Thymus (tissue), 11 donors: Measurements from ENCODE around the gene ACVR2B. TPM values are rescaled to one million over a fixed set of nuclear protein-coding genes. Genes with fewer than 3 reads are reported as not detected.

ENCODE experiments used
- DNase-seq, 9 donors: peaks; one replicate each; pipeline ENCODE4 v3.0.0-alpha.2; 2013; ENCODE audit warnings: low spot score in 9 of 9, low read depth in 6 of 9, missing footprints in 1 of 9
- H3K27ac ChIP-seq, 2 donors: one replicate each; pipeline ENCODE4 v1.5.1; 2013; ENCODE audit warnings: control low read depth in 1 of 2, low read depth in 1 of 2, low read length in 1 of 2, mild to moderate bottlenecking in 1 of 2, moderate library complexity in 1 of 2
- H3K27me3 ChIP-seq, 2 donors: one replicate each; pipeline ENCODE4 v1.5.1; 2013; ENCODE audit warnings: low read length in 1 of 2; ENCODE audit not compliant: control insufficient read depth in 2 of 2, insufficient read depth in 1 of 2
- H3K36me3 ChIP-seq, 2 donors: one replicate each; pipeline ENCODE4 v1.5.1; 2013; ENCODE audit warnings: low read length in 1 of 2, mild to moderate bottlenecking in 1 of 2, moderate library complexity in 1 of 2; ENCODE audit not compliant: control insufficient read depth in 2 of 2, insufficient read depth in 2 of 2
- H3K4me1 ChIP-seq, 2 donors: one replicate each; pipeline ENCODE4 v1.5.1; 2013; ENCODE audit warnings: low read length in 2 of 2; ENCODE audit not compliant: control insufficient read depth in 2 of 2, insufficient read depth in 2 of 2
- H3K4me3 ChIP-seq, 2 donors: one replicate each; pipeline ENCODE4 v1.5.1; 2013; ENCODE audit warnings: low read length in 2 of 2, control low read depth in 1 of 2, mild to moderate bottlenecking in 1 of 2
- H3K9me3 ChIP-seq, 2 donors: one replicate each; pipeline ENCODE4 v1.5.1; 2013; ENCODE audit warnings: low read length in 1 of 2, mild to moderate bottlenecking in 1 of 2; ENCODE audit not compliant: control insufficient read depth in 2 of 2, insufficient read depth in 1 of 2
- WGBS: extraction: QIAGEN DNeasy Blood & Tissue Kit; methylation state at CpG from one replicate; pipeline ENCODE4 v1.1.7; 2013; 5-methylcytosine and 5-hydroxymethylcytosine counted together
- polyA plus RNA-seq: library from polyadenylated mRNA; stranded (reverse); fragments of 200-250 nt; gene quantifications from one replicate; pipeline ENCODE4 v1.2.3, GENCODE V29; 2013
- total RNA-seq: library from RNA; stranded (reverse); fragments of 120-200 nt; gene quantifications from one replicate; pipeline ENCODE4 v1.2.4, GENCODE V29; 2013
- donor health status: healthy.

ACVR2B gene
- total and polyA plus RNA-seq, 2 donors, result 2.4 to 6.3 TPM

DNA sequence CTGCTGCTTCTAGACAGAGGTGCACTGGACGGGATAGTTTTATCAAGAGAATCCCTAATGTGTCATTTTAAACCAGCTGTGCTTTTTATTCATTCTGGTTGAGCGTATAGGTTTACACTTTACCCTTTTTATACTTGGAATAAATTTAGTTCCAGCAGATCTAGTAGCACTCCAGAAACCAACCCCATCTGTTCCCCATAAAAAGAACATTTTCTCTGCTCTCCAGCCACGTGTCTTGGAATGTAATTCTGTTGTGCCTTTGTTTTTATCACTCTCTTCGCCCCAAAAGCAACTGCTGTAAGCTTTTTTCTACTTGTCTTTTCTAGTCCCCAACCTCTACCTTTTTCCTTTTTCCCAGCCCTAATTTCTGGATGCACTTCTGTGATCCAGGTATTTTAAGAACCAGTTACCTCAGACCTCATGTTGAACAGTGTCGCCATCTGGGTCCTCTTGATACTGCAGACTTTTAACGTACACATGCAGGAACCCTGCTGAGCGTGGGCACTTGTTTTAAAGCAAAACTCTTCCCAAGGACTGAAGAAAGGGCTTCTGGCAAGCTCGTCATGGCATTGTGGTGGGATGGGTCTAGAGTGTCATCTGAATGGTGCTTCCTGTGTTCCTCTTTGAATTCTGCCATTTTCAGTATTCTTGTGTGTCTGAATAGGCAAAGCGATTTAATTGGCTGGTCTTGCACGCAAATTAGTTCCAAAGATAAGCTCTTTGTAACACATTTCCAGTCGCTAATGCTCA is 36.8 kb downstream of the ACVR2B start:
- no peak for DNase-seq
- Histone ChIP-seq H3K27me3 (no peaks in the 10 kb centered on the region), H3K27ac (no peak overlapping the region), H3K4me1 (no peaks in the 10 kb centered on the region), H3K36me3 (peaks cover 13 to 21% of the 10 kb centered on the region in 2 donors), H3K9me3 (no peaks in the 10 kb centered on the region), H3K4me3 (no peak overlapping the region)
- WGBS, result 98% methylated on average over 11 of the region's 11 CpGs

DNA sequence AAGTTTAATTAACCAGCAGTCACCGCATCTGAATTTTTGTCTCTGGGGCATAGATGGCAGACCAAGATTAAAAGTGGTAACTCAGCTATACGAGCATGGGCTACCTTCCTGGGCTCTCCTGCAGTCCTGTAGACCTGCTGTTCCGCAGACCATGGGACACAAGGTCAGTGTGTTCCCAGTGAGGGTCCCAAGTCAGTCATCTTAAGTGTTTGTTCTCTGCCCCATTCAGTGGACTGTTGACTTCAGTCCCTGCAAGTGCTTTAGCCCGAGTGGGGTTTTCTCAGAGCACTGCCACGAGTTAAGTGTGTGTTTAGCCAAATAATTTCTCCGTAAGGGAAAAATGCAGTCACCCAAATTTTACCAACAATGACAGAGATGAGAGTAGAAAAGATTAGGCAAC is 37.5 kb downstream of the ACVR2B start:
- no peaks in the 10 kb centered on the region for H3K9me3 ChIP-seq
- H3K4me3 ChIP-seq, result no peak overlapping the region
- H3K4me1 ChIP-seq, result no peaks in the 10 kb centered on the region
- H3K27me3 ChIP-seq, result no peaks in the 10 kb centered on the region
- peaks cover 8 to 17% of the 10 kb centered on the region in 2 donors for H3K36me3 ChIP-seq
- no peak overlapping the region for H3K27ac ChIP-seq
- DNase-seq, result no peak
- 97% methylated on average over 6 of the region's 6 CpGs for WGBS

DNA sequence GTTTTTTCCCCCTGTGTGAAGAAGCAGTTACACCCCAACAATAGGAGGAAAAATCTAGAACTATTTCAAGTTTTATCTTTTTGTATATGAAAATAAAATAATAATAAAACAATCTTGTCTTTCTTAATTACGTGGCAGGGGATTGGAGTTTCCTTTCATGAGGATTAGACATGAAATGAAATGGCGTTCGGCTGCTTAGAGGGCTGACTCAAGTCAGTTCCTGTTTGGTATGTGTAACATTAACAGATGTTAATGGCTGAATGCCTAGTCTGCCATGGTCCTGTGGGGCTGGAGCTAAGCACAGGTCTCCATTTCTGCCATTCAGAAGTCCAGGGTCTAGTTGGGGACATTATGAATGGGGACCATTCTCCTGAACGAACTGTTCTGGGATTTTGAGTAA is 39.3 kb downstream of the ACVR2B start:
- H3K36me3 ChIP-seq, result peaks cover 0 to 6% of the 10 kb centered on the region in 2 donors
- no peak overlapping the region for H3K4me3 ChIP-seq
- H3K27ac ChIP-seq, result no peak overlapping the region
- H3K4me1 ChIP-seq, result peaks cover 2 to 3% of the 10 kb centered on the region in 2 donors
- no peaks in the 10 kb centered on the region for H3K27me3 ChIP-seq
- H3K9me3 ChIP-seq, result no peaks in the 10 kb centered on the region
- no peak for DNase-seq
- WGBS, result 95% methylated on average over 4 of the region's 4 CpGs

DNA sequence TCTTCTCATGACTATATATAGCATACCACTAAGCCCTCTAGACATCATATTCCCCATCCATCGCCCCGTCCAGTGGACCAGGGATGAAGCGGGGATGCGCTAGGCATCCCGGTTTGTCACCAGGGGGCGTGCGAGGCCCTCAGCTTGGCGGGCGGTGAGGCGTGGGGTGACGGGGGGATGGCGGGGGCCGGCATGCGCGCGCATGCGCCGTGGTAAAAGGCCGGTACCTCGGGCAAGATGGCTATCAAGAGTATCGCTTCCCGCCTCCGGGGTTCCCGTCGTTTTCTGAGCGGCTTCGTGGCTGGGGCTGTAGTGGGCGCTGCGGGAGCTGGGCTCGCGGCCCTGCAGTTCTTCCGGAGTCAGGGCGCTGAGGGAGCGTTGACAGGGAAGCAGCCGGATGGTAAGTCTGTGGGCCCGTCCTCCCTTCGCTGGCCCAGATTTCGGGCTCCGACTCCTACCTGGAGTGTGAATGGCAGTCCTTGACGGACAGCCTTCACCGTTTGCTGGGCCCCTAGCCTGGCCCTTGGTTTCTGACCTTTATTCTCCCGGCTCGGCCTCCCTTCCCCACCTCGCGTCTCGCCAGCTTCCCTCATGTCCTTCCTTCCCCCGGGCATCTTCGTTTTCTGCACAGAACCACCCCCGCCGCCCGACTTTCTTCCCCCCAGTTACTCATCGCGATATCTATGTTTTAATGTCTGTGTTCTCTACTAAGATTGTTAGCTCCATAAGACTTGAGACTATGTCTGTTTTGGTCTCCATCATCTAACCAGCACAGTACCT is 42.6 kb downstream of the ACVR2B start, which contains the start of gene EXOG:
EXOG (plus strand) TSS at position 210 of the 780 bp plus-strand sequence; CDS start at position 238, 28 bp downstream.
- under 1% methylated on average over 53 of the region's 53 CpGs for WGBS
- Histone ChIP-seq H3K4me1 (peaks cover 2 to 5% of the 10 kb centered on the region in 2 donors), H3K4me3 (peak within 1 kb of the TSS; percentile 66 to 77), H3K27ac (peak within 1 kb of the TSS; percentile 27 to 72), H3K36me3 (peaks cover 8 to 13% of the 10 kb centered on the region in 2 donors), H3K27me3 (no peaks in the 10 kb centered on the region), H3K9me3 (no peaks in the 10 kb centered on the region)
- DNase-seq, result peak; percentile 73 to 93 (median 84)

DNA sequence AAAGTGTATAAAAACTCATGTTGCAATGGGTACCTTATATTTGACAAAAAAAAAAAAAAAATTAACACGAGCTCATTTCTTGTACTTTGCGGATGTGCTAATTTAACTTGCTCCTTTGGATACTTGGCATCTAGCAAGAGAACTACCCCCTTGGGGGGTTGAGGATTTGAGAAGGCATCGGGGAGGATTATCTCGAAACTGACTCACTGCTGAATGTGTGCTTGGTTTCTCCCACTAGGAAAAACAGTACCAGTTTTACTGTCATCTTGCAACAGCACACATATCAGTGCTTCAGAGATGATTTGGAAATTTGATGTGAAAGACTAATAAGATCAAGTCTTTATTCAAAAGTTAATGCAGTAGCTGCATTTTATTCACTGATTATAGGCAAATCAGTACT is 43.3 kb downstream of the ACVR2B start:
- H3K9me3 ChIP-seq, result no peaks in the 10 kb centered on the region
- H3K27me3 ChIP-seq, result no peaks in the 10 kb centered on the region
- DNase-seq, result no peak
- WGBS, result 85% methylated on average over 4 of the region's 4 CpGs
- H3K4me1 ChIP-seq, result peaks cover 2 to 5% of the 10 kb centered on the region in 2 donors
- peaks cover 10 to 13% of the 10 kb centered on the region in 2 donors for H3K36me3 ChIP-seq
- peak overlapping the region; percentile 66 to 77 for H3K4me3 ChIP-seq
- H3K27ac ChIP-seq, result no peak overlapping the region

DNA sequence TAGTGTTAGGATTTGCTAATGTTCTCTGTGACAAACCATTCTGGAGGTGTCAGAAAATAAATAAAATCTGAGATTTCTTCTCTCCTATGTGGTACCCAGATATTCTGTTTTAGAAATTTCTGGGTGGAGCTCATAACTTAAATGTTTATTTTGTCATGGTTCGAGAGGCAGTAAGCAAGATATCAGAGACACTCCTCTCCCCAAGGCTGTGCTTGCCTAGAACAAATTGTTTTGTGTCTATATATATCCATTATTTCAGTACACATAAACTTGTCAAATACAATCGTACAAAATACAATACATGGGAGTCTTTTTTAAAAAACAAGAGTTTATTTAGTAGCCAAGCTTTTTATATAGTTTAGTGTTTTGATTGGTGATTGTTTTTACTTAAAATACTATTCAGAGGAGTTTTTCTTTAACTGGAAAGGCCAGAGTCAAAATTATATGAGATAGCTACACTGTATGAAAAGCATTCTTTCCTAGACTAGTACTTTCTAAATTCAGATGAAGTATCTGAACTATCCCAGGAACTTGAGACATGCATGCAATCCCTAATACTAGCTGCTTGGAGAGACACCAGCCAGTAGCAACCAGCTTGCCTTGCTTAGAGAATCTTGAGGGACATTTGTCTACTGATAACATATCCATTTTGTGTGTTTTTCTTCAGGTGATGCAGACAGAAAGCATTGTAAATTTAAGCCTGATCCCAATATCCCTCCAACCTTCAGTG is 47.2 kb downstream of the ACVR2B start:
- peaks cover 2 to 5% of the 10 kb centered on the region in 2 donors for H3K4me1 ChIP-seq
- H3K36me3 ChIP-seq, result peaks cover 16 to 17% of the 10 kb centered on the region in 2 donors
- no peak for DNase-seq
- H3K27me3 ChIP-seq, result no peaks in the 10 kb centered on the region
- 96% methylated on average over 2 of the region's 2 CpGs for WGBS
- H3K27ac ChIP-seq, result no peak overlapping the region
- H3K9me3 ChIP-seq, result no peaks in the 10 kb centered on the region
- H3K4me3 ChIP-seq, result no peak overlapping the region

DNA sequence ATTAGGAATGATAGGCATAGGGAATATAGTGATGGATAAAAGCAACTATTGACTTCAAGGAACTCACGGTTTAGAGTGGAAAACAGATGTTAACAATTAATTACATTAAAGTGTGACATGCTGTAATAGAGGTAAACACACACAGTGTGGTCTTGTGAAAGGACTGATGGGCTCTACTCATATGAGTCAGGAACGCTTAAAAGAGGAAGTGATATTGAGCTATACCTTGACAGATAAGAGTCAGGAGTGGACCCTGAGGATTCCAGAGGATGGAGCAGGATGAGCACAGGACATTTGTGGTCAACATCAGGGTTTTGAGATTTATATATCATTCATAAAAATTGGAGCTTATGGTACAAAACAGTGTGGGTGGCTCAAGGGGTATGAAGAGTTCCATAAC is 53.4 kb downstream of the ACVR2B start:
- H3K27ac ChIP-seq, result no peak overlapping the region
- H3K4me3 ChIP-seq, result no peak overlapping the region
- no peak for DNase-seq
- no peaks in the 10 kb centered on the region for H3K9me3 ChIP-seq
- H3K36me3 ChIP-seq, result peaks cover 6 to 23% of the 10 kb centered on the region in 2 donors
- WGBS, result 89% methylated on average over 2 of the region's 2 CpGs
- no peaks in the 10 kb centered on the region for H3K27me3 ChIP-seq
- no peaks in the 10 kb centered on the region for H3K4me1 ChIP-seq

DNA sequence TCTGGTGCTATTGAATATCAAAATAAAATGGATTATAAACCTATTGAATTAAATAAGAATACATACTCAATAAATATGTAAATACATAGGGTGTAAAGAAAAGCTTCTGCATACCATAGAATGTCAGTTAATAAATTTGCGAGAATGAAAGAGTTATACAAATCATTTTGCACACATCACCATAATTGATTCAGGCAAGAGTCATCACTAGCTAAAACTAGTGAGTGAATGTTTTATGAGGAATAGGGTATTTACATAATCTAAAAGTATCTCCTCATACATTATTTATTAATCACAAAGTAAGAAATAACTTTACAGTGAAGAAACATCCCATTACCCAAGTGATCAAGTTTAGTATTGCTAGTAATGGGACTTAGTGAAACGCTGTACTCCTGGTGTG is 56.0 kb downstream of the ACVR2B start:
- peaks cover 3 to 26% of the 10 kb centered on the region in 2 donors for H3K36me3 ChIP-seq

More for the DNA sequence above, 56.0 kb downstream of the ACVR2B start:
- H3K27me3 ChIP-seq, result no peaks in the 10 kb centered on the region
- 96% methylated on average over 2 of the region's 2 CpGs for WGBS
- H3K4me3 ChIP-seq, result no peak overlapping the region
- no peak overlapping the region for H3K27ac ChIP-seq
- no peak for DNase-seq
- H3K9me3 ChIP-seq, result no peaks in the 10 kb centered on the region
- H3K4me1 ChIP-seq, result no peaks in the 10 kb centered on the region
